HCT116 (cell line): Measurements from ENCODE around the gene LRFN4. TPM values are rescaled to one million over a fixed set of nuclear protein-coding genes. Genes with fewer than 3 reads are reported as not detected.
A peak's percentile ranks its signal among the peaks of the same experiment; 100 is the strongest.
"Not testable (repeated sequence)": the region's sequence is repeated elsewhere in the genome, so short reads cannot be mapped to it uniquely, and the experiment has no call there.

Experiments used
- ATAC-seq: fragments of 200-7000 bp; cut with Tn5 transposase; 2 replicates; pipeline ENCODE4 v1.9.1; 2020; ENCODE audit warnings: mild to moderate bottlenecking, moderate library complexity
- BruUV-seq: library from RNA; stranded (reverse); fragments of 400-500 nt; replicated peaks from 2 replicates; lab custom pipeline; 2021; lab: Mats Ljungman, UMichigan
- CTCF ChIA-PET: fragments of 300-600 bp; sonication (Branson Sonifier 250); formaldehyde crosslinking; loops from one replicate; lab custom pipeline; 2021; ENCODE audit warnings: antibody characterized with exemption; lab: Charles Lee
- POLR2A ChIA-PET: fragments of 300-600, 350-600 bp; sonication (Branson Sonifier 250); formaldehyde crosslinking; loops from one replicate; lab custom pipeline; 2021; ENCODE audit warnings: antibody characterized with exemption; lab: Charles Lee
- RAD21 ChIA-PET, 2 experiments: fragments of 300-600 bp; sonication (Branson Sonifier 250); formaldehyde crosslinking; loops; one replicate each; lab custom pipeline; 2023; ENCODE audit warnings: low total read pairs in 2 of 2; ENCODE audit not compliant: uncharacterized antibody in 2 of 2, unreplicated experiment in 2 of 2, low non-redundant PET in 1 of 2; lab: Charles Lee
- DNase-seq: peaks from one replicate; pipeline ENCODE4 v3.0.0-alpha.2; 2010; ENCODE audit warnings: low read depth, low spot score
- H2AFZ ChIP-seq: fragments of 200-600 bp; shearing (Covaris generic), sonication (generic); 2 replicates; pipeline ENCODE4 v1.6.1; 2017; ENCODE audit warnings: low read depth, mixed run types, mixed read lengths, antibody characterized with exemption, low read length; ENCODE audit not compliant: poor library complexity, severe bottlenecking
- H3K27ac ChIP-seq: 2 replicates; pipeline ENCODE4 v1.5.1; 2012; ENCODE audit warnings: low read depth, low read length
- H3K27me3 ChIP-seq: fragments of 200-600 bp; sonication (generic); 2 replicates; pipeline ENCODE4 v1.6.1; 2016; ENCODE audit warnings: mixed run types, low read length, mixed read lengths; ENCODE audit not compliant: insufficient read depth
- H3K36me3 ChIP-seq, 2 experiments: fragments of 200-500 bp in 1 of 2; fragments of 200-600 bp in 1 of 2; sonication (Bioruptor generic) in 1 of 2; sonication (generic) in 1 of 2; 2 replicates each; pipeline versions ENCODE4 v1.5.1 to v1.6.1; 2014 to 2016; ENCODE audit warnings: low read length in 2 of 2, inconsistent platforms in 1 of 2, mixed read lengths in 1 of 2, mixed run types in 1 of 2; ENCODE audit not compliant: insufficient read depth in 2 of 2, control insufficient read depth in 1 of 2
- H3K4me1 ChIP-seq, 2 experiments: fragments of 200-600 bp in 1 of 2; sonication (generic) in 1 of 2; 2 replicates each; pipeline versions ENCODE4 v1.5.1 to v1.6.1; 2012 to 2017; ENCODE audit warnings: low read length in 2 of 2, inconsistent platforms in 1 of 2, mild to moderate bottlenecking in 1 of 2, mixed read lengths in 1 of 2, mixed run types in 1 of 2, moderate library complexity in 1 of 2; ENCODE audit not compliant: insufficient read depth in 2 of 2, control insufficient read depth in 1 of 2
- H3K4me2 ChIP-seq: fragments of 200-600 bp; sonication (generic); 2 replicates; pipeline ENCODE4 v1.6.1; 2017; ENCODE audit warnings: mixed run types, low read length, mixed read lengths
- H3K4me3 ChIP-seq, 2 experiments: fragments of 200-600 bp in 1 of 2; sonication (generic) in 1 of 2; replicated peaks in 1 of 2; 2 replicates each; pipeline ENCODE4 v1.5.1; 2011 to 2016; ENCODE audit warnings: low read length in 2 of 2, control low read depth in 1 of 2, low read depth in 1 of 2, mild to moderate bottlenecking in 1 of 2, mixed read lengths in 1 of 2, mixed run types in 1 of 2
- H3K79me2 ChIP-seq: fragments of 200-600 bp; sonication (generic); 2 replicates; pipeline ENCODE4 v1.6.1; 2017; ENCODE audit warnings: mild to moderate bottlenecking, mixed run types, low read length, moderate library complexity, mixed read lengths; ENCODE audit not compliant: insufficient read depth
- H3K9ac ChIP-seq: fragments of 200-600 bp; sonication (generic); 2 replicates; pipeline ENCODE4 v1.6.1; 2016; ENCODE audit warnings: low read length, mixed read lengths
- H3K9me2 ChIP-seq: fragments of 200-600 bp; sonication (generic), shearing (Covaris generic); 2 replicates; pipeline ENCODE4 v1.6.1; 2017; ENCODE audit warnings: mixed run types, mild to moderate bottlenecking, moderate library complexity; ENCODE audit not compliant: insufficient read depth
- H3K9me3 ChIP-seq, 2 experiments: fragments of 200-500 bp in 1 of 2; fragments of 200-600 bp in 1 of 2; sonication (Bioruptor generic) in 1 of 2; sonication (generic) in 1 of 2; 2 replicates each; pipeline ENCODE4 v1.6.1; 2014 to 2017; ENCODE audit warnings: low read length in 2 of 2, mixed read lengths in 2 of 2, inconsistent platforms in 1 of 2, low read depth in 1 of 2, mild to moderate bottlenecking in 1 of 2, mixed run types in 1 of 2, moderate library complexity in 1 of 2; ENCODE audit not compliant: control insufficient read depth in 1 of 2, insufficient read depth in 1 of 2
- H4K20me1 ChIP-seq: fragments of 200-600 bp; sonication (generic), shearing (Covaris generic); 2 replicates; pipeline ENCODE4 v1.6.1; 2017; ENCODE audit warnings: mixed run types, mild to moderate bottlenecking, moderate library complexity; ENCODE audit not compliant: insufficient read depth
- JUND ChIP-seq: IDR thresholded peaks from 2 replicates; pipeline ENCODE4 v1.6.1; 2012
- SP1 ChIP-seq: IDR thresholded peaks from 2 replicates; pipeline ENCODE4 v1.6.1; 2012; ENCODE audit warnings: low read depth
- intact Hi-C: fragments of 100-400 bp; cut with micrococcal nuclease; formaldehyde crosslinking; loops from 2 replicates; pipeline ENCODE4 v1.10.0; 2022
- total RNA-seq: library from RNA; stranded (reverse); gene quantifications from one replicate; pipeline ENCODE4 v1.2.1, GENCODE V29; 2021; ENCODE audit not compliant: unreplicated experiment

LRFN4 gene
- total RNA-seq, 1 experiment from 2014 or later = 55.4 TPM

- DNase-seq, H3K9ac ChIP-seq, CTCF ChIA-PET, H3K27ac ChIP-seq, H3K36me3 ChIP-seq, H3K79me2 ChIP-seq, H3K4me3 ChIP-seq, H3K4me2 ChIP-seq, H3K4me1 ChIP-seq, H3K27me3 ChIP-seq, intact Hi-C loops, H3K9me2 ChIP-seq, RAD21 ChIA-PET, POLR2A ChIA-PET, H2AFZ ChIP-seq, H4K20me1 ChIP-seq, BruUV-seq, ATAC-seq, H3K9me3 ChIP-seq: not testable (repeated sequence)
Observed at GRCh38 chr11:66824573-66824972, 32.3 kb upstream of the LRFN4 start.

- ChIA-PET POLR2A (interaction anchor here (0.7 to 1.4 kb wide), 2 partner anchors 9 to 156 kb away, joined by 3 read pairs; no protein-coding TSS in a partner anchor), CTCF (interaction anchor here (0.7 to 2.9 kb wide), 8 partner anchors 17 to 449 kb away, joined by 3 to 22 read pairs (median 4); partner anchors contain the start of gene RBM4B), RAD21 (interaction anchor here in 1 of 2 experiments (1.0 kb wide), 1 partner anchor 139 kb away, joined by 3 read pairs; no protein-coding TSS in a partner anchor)
- Histone ChIP-seq H3K4me2 (no peak overlapping the region), H4K20me1 (no peaks in the 10 kb centered on the region), H3K27ac (no peak overlapping the region), H3K9me3 (no peaks in the 10 kb centered on the region), H3K4me1 (no peaks in the 10 kb centered on the region), H3K9ac (no peak overlapping the region), H3K79me2 (no peaks in the 10 kb centered on the region), H3K4me3 (no peak overlapping the region), H2AFZ (no peak overlapping the region), H3K27me3 (no peaks in the 10 kb centered on the region), H3K9me2 (no peaks in the 10 kb centered on the region), H3K36me3 (0 out of 4 replicates have a peak, but pooled peaks cover 0 to 4% of the 10 kb centered on the region in 2 experiments)
- no TSS peak for BruUV-seq
- TF ChIP-seq SP1 (0 out of 2 replicates have a peak, but pooled peaks have one; percentile 13), JUND (no peak)
- intact Hi-C loops = loop anchor here (1.0 to 10.0 kb wide), 4 partner anchors 140 to 427 kb away; partner anchors contain the start of gene MRPL11
- DNase-seq (no peak), ATAC-seq (peak; percentile 12; the same call in 1 of the 2 replicates)
Observed at GRCh38 chr11:66834539-66834845, 22.4 kb upstream of the LRFN4 start.
